Activated naive CD8-positive, alpha-beta T cell treated with anti-CD3 and anti-CD28 coated beads for 36 hours (primary cell): ENCODE results near the gene HTR1A. TPM values are rescaled to one million over a fixed set of nuclear protein-coding genes. Genes with fewer than 3 reads are reported as not detected.

Experiments
- DNase-seq: peaks from one replicate; pipeline ENCODE4 v3.0.0; 2021
- H3K27ac Mint-ChIP-seq: one replicate; pipeline ENCODE4 v1.8.0; 2022; ENCODE audit warnings: mild to moderate bottlenecking, moderate library complexity, mixed read lengths
- H3K27me3 Mint-ChIP-seq: one replicate; pipeline ENCODE4 v1.8.0; 2022; ENCODE audit warnings: mild to moderate bottlenecking, mixed read lengths
- H3K36me3 Mint-ChIP-seq: one replicate; pipeline ENCODE4 v1.8.0; 2021; ENCODE audit warnings: mild to moderate bottlenecking, mixed read lengths
- H3K4me1 Mint-ChIP-seq: one replicate; pipeline ENCODE4 v1.8.0; 2021; ENCODE audit warnings: mixed read lengths
- H3K4me3 Mint-ChIP-seq: one replicate; pipeline ENCODE4 v1.8.0; 2022; ENCODE audit warnings: mild to moderate bottlenecking, moderate library complexity, mixed read lengths
- H3K9me3 Mint-ChIP-seq: one replicate; pipeline ENCODE4 v1.8.0; 2022; ENCODE audit warnings: mixed read lengths
- total RNA-seq, 2 experiments: library from RNA; stranded (reverse); gene quantifications; one replicate each; pipeline ENCODE4 v1.2.3, GENCODE V29; 2021

Gene HTR1A
- not detected for total RNA-seq

GRCh38 chr5:63962279-63962678 is at the start of gene HTR1A:
Gene HTR1A (minus strand): TSS chr5:63962445. CDS start chr5:63961719, 726 bp downstream.
- DNase-seq: no peak
- no peak within 1 kb of the TSS for H3K4me3 Mint-ChIP-seq
- no peak within 1 kb of the TSS for H3K27ac Mint-ChIP-seq
- H3K36me3 Mint-ChIP-seq: peaks cover 7% of the 10 kb centered on the region
- peaks cover 12% of the 10 kb centered on the region for H3K9me3 Mint-ChIP-seq
- H3K27me3 Mint-ChIP-seq: peaks cover 51% of the 10 kb centered on the region
- H3K4me1 Mint-ChIP-seq: no peaks in the 10 kb centered on the region

- H3K27me3 Mint-ChIP-seq: no peaks in the 10 kb centered on the region
- H3K9me3 Mint-ChIP-seq: no peaks in the 10 kb centered on the region
- no peaks in the 10 kb centered on the region for H3K4me1 Mint-ChIP-seq
Measured at GRCh38 chr5:64003966-64004365, 41.7 kb upstream of the HTR1A start.

GRCh38 chr5:64000096-64000495 is 37.9 kb upstream of the HTR1A start:
- H3K9me3 Mint-ChIP-seq: no peaks in the 10 kb centered on the region
- H3K27me3 Mint-ChIP-seq: no peaks in the 10 kb centered on the region
- no peaks in the 10 kb centered on the region for H3K36me3 Mint-ChIP-seq
- no peak for DNase-seq
- H3K4me1 Mint-ChIP-seq: no peaks in the 10 kb centered on the region
- H3K27ac Mint-ChIP-seq: no peak overlapping the region
- H3K4me3 Mint-ChIP-seq: no peak overlapping the region

More at GRCh38 chr5:64003966-64004365, 41.7 kb upstream of the HTR1A start:
- Mint-ChIP-seq H3K36me3 (no peaks in the 10 kb centered on the region), H3K27ac (no peak overlapping the region), H3K4me3 (no peak overlapping the region)
- no peak for DNase-seq

GRCh38 chr5:63987053-63987452 is 24.8 kb upstream of the HTR1A start:
- Mint-ChIP-seq H3K9me3 (no peaks in the 10 kb centered on the region), H3K27me3 (no peaks in the 10 kb centered on the region), H3K27ac (no peak overlapping the region), H3K4me1 (no peaks in the 10 kb centered on the region), H3K4me3 (no peak overlapping the region), H3K36me3 (no peaks in the 10 kb centered on the region)
- DNase-seq: no peak

GRCh38 chr5:63981864-63982263 is 19.6 kb upstream of the HTR1A start:
- Mint-ChIP-seq H3K27ac (no peak overlapping the region), H3K36me3 (no peaks in the 10 kb centered on the region), H3K4me1 (no peaks in the 10 kb centered on the region), H3K27me3 (no peaks in the 10 kb centered on the region), H3K9me3 (peaks cover 10% of the 10 kb centered on the region), H3K4me3 (no peak overlapping the region)
- DNase-seq: no peak

- peaks cover 43% of the 10 kb centered on the region for H3K27me3 Mint-ChIP-seq
Measured at GRCh38 chr5:63963926-63964325, 1.7 kb upstream of the HTR1A start.

GRCh38 chr5:63963080-63963735 is 963 bp upstream of the HTR1A start:
- Mint-ChIP-seq H3K36me3 (peaks cover 7% of the 10 kb centered on the region), H3K4me3 (no peak overlapping the region), H3K27ac (no peak overlapping the region), H3K4me1 (no peaks in the 10 kb centered on the region), H3K9me3 (peaks cover 12% of the 10 kb centered on the region), H3K27me3 (peaks cover 50% of the 10 kb centered on the region)
- no peak for DNase-seq

More at GRCh38 chr5:63963926-63964325, 1.7 kb upstream of the HTR1A start:
- Mint-ChIP-seq H3K9me3 (peaks cover 12% of the 10 kb centered on the region), H3K4me3 (no peak overlapping the region), H3K4me1 (no peaks in the 10 kb centered on the region), H3K27ac (no peak overlapping the region), H3K36me3 (peaks cover 7% of the 10 kb centered on the region)
- no peak for DNase-seq

GRCh38 chr5:63961598-63962161 is 565 bp downstream of the HTR1A start:
- no peak for DNase-seq
- Mint-ChIP-seq H3K27ac (no peak overlapping the region), H3K4me3 (no peak overlapping the region), H3K4me1 (no peaks in the 10 kb centered on the region), H3K36me3 (peaks cover 7% of the 10 kb centered on the region), H3K27me3 (peaks cover 51% of the 10 kb centered on the region), H3K9me3 (peaks cover 12% of the 10 kb centered on the region)

- H3K4me1 Mint-ChIP-seq: no peaks in the 10 kb centered on the region
- H3K4me3 Mint-ChIP-seq: no peak overlapping the region
- peaks cover 51% of the 10 kb centered on the region for H3K27me3 Mint-ChIP-seq
- DNase-seq: no peak
- no peak overlapping the region for H3K27ac Mint-ChIP-seq
- peaks cover 12% of the 10 kb centered on the region for H3K9me3 Mint-ChIP-seq
- peaks cover 7% of the 10 kb centered on the region for H3K36me3 Mint-ChIP-seq
Measured at GRCh38 chr5:63961125-63961597, 1.1 kb downstream of the HTR1A start.

- Mint-ChIP-seq H3K36me3 (peaks cover 7% of the 10 kb centered on the region), H3K27me3 (peaks cover 51% of the 10 kb centered on the region), H3K4me1 (no peaks in the 10 kb centered on the region), H3K27ac (no peak overlapping the region), H3K4me3 (no peak overlapping the region), H3K9me3 (peaks cover 12% of the 10 kb centered on the region)
- no peak for DNase-seq
Measured at GRCh38 chr5:63960646-63961045, 1.6 kb downstream of the HTR1A start.

GRCh38 chr5:63959177-63959982 is 2.9 kb downstream of the HTR1A start:
- Mint-ChIP-seq H3K27ac (no peak overlapping the region), H3K9me3 (peaks cover 12% of the 10 kb centered on the region), H3K27me3 (peaks cover 51% of the 10 kb centered on the region), H3K36me3 (peaks cover 7% of the 10 kb centered on the region), H3K4me1 (no peaks in the 10 kb centered on the region), H3K4me3 (no peak overlapping the region)
- no peak for DNase-seq

GRCh38 chr5:63958654-63959053 is 3.6 kb downstream of the HTR1A start:
- H3K36me3 Mint-ChIP-seq: peaks cover 7% of the 10 kb centered on the region
- H3K9me3 Mint-ChIP-seq: peaks cover 12% of the 10 kb centered on the region
- H3K4me1 Mint-ChIP-seq: no peaks in the 10 kb centered on the region
- H3K27ac Mint-ChIP-seq: no peak overlapping the region
- H3K4me3 Mint-ChIP-seq: no peak overlapping the region
- peaks cover 51% of the 10 kb centered on the region for H3K27me3 Mint-ChIP-seq
- DNase-seq: no peak

- Mint-ChIP-seq H3K27ac (no peak overlapping the region), H3K4me1 (no peaks in the 10 kb centered on the region), H3K4me3 (no peak overlapping the region), H3K27me3 (peaks cover 45% of the 10 kb centered on the region), H3K9me3 (peaks cover 12% of the 10 kb centered on the region), H3K36me3 (peaks cover 7% of the 10 kb centered on the region)
- DNase-seq: no peak
Measured at GRCh38 chr5:63957617-63958016, 4.6 kb downstream of the HTR1A start.

- no peaks in the 10 kb centered on the region for H3K4me1 Mint-ChIP-seq
- DNase-seq: no peak
- H3K27ac Mint-ChIP-seq: no peak overlapping the region
Measured at GRCh38 chr5:63953217-63953616, 9.0 kb downstream of the HTR1A start.

GRCh38 chr5:63935103-63935502 is 27.1 kb downstream of the HTR1A start:
- Mint-ChIP-seq H3K27ac (no peak overlapping the region), H3K27me3 (no peaks in the 10 kb centered on the region), H3K4me3 (no peak overlapping the region), H3K9me3 (peaks cover 3% of the 10 kb centered on the region), H3K4me1 (no peaks in the 10 kb centered on the region), H3K36me3 (no peaks in the 10 kb centered on the region)
- no peak for DNase-seq

More at GRCh38 chr5:63953217-63953616, 9.0 kb downstream of the HTR1A start:
- H3K36me3 Mint-ChIP-seq: no peaks in the 10 kb centered on the region
- no peak overlapping the region for H3K4me3 Mint-ChIP-seq
- no peaks in the 10 kb centered on the region for H3K9me3 Mint-ChIP-seq
- H3K27me3 Mint-ChIP-seq: peaks cover under 1% of the 10 kb centered on the region
